Cerebellar cortex (tissue), 1 donor: ENCODE results near the gene CFAP53.
"Not testable (repeated sequence)": the region's sequence is repeated elsewhere in the genome, so short reads cannot be mapped to it uniquely, and the experiment has no call there.

Experiments
- DNase-seq: peaks from one replicate; pipeline ENCODE4 v3.0.0-alpha.2; 2015; ENCODE audit warnings: low spot score

The CFAP53 gene, protein sequence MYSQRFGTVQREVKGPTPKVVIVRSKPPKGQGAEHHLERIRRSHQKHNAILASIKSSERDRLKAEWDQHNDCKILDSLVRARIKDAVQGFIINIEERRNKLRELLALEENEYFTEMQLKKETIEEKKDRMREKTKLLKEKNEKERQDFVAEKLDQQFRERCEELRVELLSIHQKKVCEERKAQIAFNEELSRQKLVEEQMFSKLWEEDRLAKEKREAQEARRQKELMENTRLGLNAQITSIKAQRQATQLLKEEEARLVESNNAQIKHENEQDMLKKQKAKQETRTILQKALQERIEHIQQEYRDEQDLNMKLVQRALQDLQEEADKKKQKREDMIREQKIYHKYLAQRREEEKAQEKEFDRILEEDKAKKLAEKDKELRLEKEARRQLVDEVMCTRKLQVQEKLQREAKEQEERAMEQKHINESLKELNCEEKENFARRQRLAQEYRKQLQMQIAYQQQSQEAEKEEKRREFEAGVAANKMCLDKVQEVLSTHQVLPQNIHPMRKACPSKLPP

DNA sequence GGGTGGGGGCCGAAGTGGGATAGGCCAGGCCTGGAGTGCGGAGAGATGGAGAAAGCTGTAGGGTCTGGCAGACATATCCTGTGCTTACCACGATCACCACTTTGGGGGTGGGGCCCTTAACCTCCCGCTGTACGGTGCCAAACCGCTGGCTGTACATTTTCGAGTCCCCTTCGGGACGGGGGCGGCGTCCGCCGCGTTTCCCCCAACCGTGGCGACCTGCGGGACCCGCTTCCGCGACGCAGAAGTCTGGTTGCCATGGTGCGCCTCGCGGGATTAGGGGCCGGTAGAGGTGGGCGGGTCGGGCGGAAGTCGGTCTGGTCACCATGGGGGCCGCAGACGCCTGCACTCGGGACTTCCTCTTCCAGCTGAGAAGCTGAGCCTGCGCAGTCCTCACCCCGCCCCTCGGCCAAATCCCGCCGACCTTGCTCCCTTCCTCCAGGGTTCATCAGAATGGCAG is at the start of gene CFAP53:
Gene CFAP53, minus strand, starts transcription at position 248 of the 457 bp plus-strand sequence. Its CDS starts 91 bp downstream, at position 157.
- DNase-seq = peak; percentile 69

DNA sequence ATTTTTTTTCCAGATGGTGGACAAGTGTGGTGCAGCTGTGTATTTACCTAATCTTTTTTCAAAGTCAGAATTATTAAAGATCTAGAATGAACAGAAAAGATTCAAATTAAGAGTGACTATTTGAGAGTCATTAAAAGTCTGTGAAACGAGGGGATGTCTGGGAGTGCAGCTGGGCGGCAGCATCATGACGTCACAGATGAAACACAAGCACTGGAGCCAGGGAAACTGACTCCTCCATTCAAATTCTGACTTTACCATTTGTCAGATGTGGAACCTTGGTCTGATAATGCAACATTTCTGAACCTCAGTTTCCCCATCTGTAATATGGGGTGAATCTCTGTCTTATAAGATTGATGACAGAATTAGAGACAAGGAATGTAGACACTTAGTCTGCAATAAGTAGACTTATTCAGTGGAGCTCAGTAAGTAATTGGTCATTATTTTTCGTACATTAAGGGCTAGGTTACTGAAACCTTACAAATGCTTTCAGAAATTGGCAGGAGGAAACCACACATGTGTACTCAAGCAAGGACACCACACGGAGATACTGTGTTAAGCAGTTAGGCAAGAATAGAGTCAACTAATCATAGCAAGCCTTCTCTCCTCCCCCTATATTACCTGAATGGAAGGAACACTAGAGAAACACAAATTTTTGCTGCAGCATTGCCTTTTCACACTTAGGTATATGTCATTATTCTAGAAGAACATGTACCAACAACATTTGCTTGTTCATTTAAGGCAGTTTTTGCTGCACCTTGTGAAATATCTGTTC is 49.0 kb upstream of the CFAP53 start:
- DNase-seq = no peak

DNA sequence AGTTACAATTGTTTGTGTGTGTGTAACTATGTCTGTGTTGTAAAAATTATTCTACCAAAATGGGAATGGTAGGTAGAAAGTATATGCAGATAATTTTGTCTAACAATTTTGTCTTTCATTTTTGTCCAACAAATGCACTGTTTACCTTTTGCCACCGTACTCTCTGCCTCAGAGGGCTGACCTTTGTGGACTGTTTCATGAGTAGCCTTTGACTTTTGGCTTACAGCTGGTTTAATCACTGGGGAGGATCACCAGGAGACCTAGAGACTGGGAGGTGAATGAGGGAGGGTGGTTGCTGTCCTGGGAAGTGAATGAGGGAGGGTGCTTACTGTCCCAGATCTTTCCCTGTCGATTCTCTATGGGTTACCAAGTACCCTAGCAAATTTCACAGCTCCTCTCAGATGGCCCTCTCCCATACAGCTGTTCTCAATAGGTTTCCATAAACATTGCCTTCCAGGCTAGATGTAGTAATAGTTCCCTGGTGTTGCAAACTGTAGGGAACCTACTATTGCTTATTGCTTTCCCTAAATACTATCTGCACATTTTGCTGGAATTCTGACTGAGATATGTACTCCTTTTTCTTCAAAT is 47.7 kb upstream of the CFAP53 start:
- no peak for DNase-seq

DNA sequence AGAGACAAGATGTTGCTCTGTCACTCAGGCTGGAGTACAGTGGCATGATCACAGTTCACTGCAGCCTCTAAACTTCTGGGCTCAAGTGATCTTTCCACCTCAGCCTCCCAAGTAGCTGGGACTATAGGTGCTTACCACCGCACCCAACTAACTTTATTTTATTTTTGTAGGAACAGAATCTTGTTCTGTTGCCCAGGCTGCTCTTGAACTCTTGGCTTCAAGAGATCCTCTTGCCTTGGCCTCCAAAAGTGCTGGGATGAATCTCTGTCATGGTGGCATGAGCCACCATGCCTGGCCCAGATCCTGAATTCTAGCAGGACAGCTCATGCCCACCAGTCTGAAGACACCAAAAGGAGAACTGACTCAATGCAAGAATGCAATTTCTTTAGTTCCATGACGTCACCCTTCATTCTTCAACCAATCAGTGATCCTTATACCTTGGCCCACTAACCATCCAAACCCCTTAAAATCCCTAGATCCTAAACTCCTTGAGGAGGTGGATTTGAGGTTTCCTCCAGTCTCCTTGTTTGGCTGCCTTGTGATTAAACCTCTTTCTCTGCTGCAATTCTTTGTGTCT is 46.8 kb upstream of the CFAP53 start:
- DNase-seq = no peak

DNA sequence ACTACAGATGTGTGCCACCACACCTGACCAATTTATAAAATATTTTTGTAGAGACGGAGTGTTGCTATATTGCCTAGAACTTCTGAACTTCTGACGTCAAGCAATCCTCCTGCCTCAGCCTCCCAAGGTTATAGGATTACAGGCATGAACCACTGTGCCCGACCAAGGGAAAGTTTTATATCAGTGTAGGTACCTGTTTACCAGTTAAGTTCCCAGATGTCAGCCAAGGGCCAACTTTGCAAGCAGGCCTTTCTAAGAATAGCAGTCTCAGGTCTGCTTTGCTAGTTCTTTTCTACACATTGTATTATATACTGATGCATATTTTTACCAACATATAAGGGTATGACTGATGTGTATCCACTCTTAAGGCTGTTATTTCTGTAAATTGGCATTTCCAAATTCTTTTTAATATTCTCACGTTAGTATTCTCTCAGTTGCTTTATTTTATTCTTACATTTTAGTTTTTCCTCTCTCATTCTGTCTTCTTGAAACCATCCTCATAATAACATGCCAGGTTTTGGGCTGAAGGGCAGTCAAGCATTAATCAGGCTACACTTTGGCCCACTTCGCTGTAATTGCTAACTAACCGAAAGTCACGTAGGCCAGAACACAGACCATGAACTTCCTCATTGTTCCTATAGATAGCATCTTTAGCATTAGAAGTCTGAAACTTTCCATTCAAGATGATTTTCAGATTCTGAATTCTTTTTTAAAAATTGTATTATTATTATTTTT is 46.2 kb upstream of the CFAP53 start:
- DNase-seq = no peak

DNA sequence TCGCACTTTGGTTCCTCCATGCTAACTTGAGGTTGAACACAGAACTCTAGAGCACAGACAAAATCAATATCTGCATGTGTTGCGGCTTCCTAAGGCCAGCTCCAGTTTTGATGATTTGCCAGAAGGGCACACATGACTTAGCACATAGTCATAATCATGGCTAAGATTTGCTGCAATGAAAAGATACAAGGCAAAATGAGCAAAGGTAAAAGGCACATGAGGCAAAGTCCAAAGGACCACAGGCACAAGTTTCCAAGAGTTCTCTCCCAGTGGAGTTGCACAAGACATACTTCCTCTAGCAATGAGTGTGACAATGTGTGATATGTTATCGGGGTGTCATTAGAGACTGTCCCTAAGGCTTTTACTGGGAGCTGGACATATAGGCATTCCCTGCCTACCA is 45.4 kb upstream of the CFAP53 start:
- DNase-seq = no peak

DNA sequence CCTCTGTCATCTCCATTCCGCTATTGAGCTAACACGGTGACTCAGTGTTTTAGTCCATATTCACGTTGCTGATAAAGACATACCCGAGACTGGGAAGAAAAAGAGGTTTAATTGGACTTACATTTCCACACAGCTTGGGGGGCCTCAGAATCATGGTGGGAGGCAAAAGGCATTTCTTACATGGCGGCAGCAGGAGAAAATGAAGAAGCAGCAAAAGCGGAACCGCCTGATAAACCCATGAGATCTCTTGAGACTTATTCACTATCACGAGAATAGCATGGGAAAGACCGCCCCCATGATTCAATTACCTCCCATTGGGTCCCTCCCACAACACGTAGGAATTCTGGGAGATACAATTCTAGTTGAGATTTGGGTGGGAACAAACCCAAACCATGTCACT is 43.8 kb upstream of the CFAP53 start:
- no peak for DNase-seq

DNA sequence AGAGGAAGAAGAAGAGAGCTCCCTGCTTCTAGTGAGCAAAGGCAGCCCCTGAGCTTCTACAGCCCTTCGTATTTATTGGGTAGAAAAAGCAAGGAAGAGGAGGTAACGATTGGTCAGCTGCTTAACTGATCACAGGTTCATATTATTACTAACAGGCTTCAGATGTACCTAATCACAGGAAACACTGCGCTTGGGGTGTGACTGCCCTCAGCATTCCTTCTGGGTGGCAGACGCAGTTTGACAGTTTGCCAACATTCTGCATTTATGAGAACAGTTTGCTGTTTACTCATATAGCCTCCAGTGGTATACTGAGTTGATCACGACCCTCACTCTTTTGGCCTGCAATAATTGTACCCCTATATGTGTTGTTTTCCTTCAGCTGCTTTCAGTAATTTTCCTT is 42.6 kb upstream of the CFAP53 start:
- DNase-seq = not testable (repeated sequence)

DNA sequence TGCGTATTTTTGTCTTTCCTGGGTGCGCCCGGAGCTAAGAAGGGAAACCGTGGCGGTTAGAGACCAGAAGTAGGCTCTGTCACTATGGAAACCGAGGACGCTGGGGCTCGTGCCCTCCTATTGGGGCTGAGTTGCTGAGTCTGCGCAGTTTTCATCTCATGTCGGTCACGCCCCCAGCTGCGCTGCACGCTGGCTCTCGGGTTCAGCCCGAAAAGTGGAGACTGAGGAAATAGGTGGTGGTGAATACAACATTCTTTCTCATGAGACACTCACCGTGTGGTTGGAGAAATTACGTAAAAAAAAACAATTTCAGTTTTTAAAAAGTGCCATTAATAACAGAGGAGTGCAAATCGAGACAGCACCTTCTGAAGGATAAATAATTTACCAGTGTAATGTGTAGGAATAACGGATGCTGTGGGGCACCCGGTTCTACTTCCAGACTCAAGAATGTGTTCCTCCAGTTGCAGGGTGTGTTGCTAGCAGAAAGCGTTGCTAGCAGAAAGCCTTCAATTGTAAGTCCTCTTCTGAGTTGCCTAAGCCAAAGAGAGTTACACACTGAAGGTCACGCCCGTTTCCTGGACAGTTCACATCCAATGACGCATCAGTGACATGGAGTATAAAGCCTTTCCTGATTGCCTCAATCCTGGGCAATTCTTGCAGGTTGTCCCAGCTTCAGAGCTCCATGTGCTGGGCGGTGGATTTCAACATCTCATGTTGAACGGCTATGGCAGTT is 41.6 kb upstream of the CFAP53 start:
- DNase-seq = peak; percentile 49

DNA sequence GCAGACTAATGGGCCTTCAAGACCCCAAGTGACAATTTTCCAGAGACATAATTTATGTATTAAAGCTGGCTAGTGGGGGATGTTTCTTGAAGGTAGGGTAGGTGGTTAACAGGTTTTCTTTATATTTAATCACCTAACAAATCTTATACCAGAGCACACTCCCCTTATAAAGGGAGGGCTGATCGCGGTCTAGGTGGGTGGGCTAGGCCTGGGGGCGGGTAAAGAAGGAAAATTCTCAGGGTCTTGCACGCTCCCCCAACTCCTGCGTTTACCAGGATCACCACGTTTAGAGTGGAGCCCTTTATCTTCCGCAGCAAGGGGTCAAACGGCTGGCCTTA is 41.1 kb upstream of the CFAP53 start:
- DNase-seq = no peak

DNA sequence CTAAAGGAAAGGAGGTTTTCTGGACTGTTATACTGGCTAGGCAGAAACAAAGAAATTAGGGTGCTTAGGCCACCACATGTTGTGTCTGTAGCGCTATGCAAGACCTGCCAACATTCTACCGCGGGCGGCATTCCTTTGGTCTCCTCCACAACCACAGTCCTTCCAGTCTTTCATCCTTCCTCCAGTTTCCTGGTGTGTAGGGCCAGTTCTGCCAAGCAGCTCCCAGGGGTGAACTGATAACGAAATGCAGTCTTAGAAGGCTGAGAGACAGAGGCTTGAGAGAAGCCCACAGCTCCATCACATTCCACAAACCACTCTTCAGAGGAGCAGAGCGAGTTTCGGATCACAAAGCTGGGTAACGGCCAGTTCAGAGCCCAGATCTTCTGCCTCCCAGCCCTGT is 40.6 kb upstream of the CFAP53 start:
- DNase-seq = no peak

DNA sequence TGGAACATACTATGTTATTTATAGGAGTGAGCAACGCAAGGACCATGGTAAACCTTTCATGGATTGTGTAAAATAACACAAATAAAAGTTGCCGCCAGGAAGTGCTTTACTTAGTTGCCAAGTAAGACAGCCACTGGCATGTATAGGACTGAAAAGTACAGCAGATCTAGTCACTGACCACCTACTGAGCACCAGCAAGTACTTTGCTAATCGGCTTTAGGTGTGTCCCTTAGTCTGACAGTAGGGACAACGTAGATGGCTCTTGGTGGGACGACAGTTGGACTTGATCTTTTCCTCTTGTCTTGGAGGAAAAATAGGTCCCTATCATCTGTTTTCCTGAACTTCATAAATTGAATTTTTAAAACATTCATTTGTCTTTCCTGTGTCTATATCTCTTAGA is 34.8 kb upstream of the CFAP53 start:
- DNase-seq = no peak

DNA sequence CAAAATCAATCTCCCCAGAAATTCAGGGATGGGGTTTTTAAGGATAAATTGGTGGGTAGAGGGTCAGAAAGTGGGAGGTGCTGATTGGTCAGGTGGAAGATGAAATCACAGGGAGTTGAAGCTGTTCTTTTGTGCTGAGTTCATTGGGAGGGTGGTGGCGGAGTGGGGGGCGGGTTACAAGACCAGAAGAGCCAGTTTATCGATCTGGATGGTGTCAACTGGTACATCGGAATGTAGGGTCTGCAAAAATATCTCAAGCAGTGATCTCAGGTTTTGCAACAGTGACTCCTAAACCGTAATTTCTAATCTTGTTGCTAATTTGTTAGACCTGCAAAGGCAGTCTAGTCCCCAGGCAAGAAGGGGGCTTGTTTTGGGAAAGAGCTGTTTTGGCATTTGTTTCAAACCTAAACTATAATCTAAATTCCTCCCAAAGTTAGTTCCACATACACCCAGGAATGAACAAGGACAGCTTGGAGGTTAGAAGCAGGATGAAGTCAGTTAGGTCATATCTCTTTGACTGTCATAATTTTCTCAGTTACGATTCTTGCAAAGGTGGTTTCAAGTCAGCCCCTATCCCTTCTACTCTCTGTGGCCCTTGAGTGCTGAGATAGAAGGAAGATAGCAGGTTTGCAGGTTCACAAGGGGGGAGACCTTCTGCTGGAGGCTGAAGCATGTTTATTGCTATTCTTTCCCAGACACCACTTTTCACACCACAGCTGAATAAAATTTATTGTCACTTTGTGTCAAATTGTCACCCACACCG is 33.5 kb upstream of the CFAP53 start:
- DNase-seq = no peak

DNA sequence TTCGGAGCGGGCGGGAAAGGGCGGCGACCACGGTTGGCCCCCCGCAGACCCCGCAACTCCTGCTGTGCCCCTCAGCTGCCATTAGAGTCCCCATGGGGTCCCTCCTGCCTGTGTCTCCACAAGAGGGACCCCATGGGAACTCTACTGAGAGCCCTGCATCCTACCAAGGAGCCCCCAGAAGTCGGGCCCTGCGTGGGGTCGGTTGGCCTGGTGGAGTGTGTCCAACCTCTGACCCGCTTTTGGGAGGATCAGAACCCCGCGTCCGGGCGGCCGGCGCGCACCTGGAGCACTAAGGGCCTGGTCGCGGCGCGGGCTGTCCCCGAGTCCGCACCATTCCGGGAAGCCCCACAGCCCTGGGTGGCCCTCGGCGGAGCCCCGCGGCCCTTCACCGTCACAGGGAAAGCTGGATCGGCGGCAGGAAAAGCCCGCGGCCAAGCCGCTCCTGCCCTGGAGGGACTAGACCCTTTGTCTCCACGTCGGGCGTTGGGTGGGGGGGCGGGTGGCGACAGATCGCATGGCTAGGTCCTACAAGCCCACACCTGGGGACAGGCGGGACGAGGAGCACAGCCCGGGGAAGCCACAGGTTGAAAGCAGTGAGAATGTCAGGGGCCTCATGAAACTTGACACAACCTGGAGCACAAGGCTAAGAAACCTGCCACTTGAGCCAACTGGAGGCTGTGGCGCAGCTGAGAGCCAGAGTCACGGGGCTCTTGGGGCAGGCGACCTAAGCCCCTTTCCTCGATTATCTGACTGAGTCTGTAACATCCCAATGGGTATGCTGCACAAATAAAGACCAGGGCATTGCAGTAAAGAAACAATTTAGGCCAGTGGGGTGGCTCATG is 32.4 kb upstream of the CFAP53 start:
- no peak for DNase-seq

DNA sequence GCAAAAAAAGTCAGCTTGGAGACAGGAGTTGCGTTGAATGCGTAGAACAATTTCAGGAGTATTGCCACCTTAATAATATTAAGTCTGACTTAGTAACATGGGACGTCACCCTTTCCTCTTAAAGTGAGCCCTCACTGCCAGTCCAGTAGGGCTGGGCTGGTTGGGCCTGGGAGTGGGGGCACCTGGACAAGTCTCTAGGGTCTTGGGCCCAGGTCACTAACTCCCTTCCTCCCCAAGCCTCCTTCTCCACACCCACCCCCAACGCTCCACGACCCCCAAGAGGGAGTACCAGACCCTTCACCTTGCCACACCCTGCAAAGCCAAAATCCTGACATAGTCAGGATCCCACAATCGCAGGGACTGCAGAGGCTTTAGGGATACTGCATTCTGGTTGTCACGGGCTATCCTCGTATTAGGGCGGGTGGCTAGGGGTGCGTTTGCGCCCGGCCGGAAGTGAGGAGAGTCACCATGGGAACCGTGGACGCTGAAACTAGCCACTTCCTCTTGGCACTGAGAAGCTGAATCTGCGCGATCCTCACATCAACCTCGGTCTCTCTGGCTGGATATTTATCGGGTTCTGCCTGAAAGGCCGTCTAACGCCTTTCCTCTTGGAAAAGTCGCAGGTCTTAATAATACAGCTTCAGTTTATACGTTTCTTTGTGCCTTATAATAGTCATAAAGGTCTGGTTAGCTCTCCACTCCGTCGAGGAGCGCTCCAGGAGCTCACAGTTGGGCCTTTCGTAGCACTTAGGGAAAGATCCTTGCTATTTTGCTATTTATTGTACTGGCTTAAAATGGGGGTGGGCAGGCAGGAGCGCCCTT is 31.5 kb upstream of the CFAP53 start:
- DNase-seq = peak; percentile 63

DNA sequence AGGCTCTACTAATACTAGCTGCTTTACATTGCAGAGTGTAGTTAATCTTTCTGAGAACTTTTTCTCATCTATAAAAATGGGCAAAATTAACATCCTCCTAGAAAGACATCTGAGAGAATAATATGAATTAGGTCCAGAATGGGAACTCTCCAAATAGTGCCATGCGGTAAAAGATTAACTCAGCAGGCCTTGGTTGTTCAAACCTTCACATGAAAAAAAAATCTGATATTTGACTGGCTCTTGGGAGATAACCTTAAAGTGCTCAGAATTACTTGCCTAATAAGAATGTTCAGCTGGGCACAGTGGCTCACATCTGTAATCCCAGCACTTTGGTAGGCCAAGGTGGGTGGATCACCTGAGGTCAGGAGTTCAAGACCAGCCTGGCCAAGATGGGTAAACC is 26.7 kb upstream of the CFAP53 start:
- DNase-seq = no peak

DNA sequence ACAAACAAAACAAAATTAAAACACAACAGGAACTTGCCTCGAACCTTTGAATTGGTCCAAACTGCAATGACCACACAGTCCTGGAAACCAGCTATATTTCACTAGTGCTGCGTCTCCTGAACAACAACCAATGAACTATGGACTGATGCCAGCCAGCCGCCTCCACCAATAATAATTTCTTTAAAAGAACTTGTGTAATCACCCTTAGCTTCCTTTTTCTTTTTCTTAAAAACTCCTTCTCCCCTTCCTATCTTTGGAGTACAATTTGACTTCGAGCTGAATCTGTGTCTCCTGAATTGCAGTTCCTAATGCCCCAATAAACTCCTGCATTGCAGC is 22.8 kb upstream of the CFAP53 start:
- no peak for DNase-seq

DNA sequence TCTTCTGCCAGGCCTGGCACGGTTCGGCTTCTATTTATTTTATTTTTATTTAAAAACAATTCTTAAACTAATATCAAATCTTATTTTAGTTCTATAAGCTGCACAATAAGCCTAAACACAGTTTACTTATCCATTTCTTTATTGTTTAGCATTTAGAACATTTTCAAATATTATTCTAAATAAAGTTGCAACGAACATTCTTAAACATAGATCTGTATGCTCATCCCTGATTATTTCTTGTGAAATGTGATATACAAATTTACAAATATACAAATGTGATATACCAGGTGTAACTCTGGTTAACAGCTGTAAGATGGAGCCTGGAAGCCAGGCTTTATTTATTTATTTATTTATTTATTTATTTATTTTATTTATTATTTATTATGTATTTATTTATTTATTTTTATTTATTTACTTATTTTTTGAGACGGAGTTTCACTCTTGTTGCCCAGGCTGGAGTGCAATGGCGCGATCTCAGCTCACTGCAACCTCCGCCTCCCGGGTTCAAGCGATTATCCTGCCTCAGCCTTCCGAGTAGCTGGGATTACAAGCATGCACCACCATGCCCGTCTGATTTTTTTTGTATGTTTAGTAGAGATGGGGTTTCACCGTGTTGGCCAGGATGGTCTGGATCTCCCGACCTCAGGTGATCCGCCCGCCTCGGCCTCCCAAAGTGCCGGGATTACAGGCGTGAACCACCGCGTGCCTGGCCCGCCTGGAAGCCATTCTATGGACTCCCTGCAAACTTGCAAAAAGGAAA is 22.2 kb upstream of the CFAP53 start:
- DNase-seq = not testable (repeated sequence)
